Measurements from ENCODE around the gene NAIP.
"Not testable (repeated sequence)": the region's sequence is repeated elsewhere in the genome, so short reads cannot be mapped to it uniquely, and the experiment has no call there.

The NAIP gene

GRCh38 chr5:70925211-70925562 is 100.0 kb downstream of the NAIP start:
- not testable (repeated sequence) for DNase-seq (ENCODE audit: low read depth)

All from activated T-helper 9 cell treated with anti-CD3 and anti-CD28 coated beads, Interleukin-2, amount 50 U/mL, for 16 hours (primary cell).